HT1080 (cell line): ENCODE measurements around the gene STK35. TPM values are rescaled to one million over a fixed set of nuclear protein-coding genes. Genes with fewer than 3 reads are reported as not detected.
A peak's percentile ranks its signal among the peaks of the same experiment; 100 is the strongest.

Source experiments
- DNase-seq: peaks from one replicate; pipeline ENCODE4 v3.0.0-alpha.2; 2015; ENCODE audit warnings: low read depth
- polyA plus RNA-seq, 2 experiments: library from polyadenylated mRNA; depleted of rRNA; stranded (reverse); fragments of >200 nt; gene quantifications; 2 replicates each; pipeline ENCODE4 v1.2.3, GENCODE V29; 2015
- total RNA-seq: library from RNA; depleted of rRNA; stranded (reverse); fragments of >200 nt; shearing (Covaris generic); gene quantifications from 2 replicates; pipeline ENCODE4 v1.2.3, GENCODE V29; 2014; rRNA removed

The STK35 gene
- total RNA-seq = 9.6 and 12.9 TPM in 2 replicates
- 11.0 and 11.5 TPM in 2 replicates for polyA plus RNA-seq (2015; cell fraction: cytosol; rRNA removed)
- polyA plus RNA-seq (2015; cell fraction: nucleus; rRNA removed) = 13.7 and 14.9 TPM in 2 replicates

DNA sequence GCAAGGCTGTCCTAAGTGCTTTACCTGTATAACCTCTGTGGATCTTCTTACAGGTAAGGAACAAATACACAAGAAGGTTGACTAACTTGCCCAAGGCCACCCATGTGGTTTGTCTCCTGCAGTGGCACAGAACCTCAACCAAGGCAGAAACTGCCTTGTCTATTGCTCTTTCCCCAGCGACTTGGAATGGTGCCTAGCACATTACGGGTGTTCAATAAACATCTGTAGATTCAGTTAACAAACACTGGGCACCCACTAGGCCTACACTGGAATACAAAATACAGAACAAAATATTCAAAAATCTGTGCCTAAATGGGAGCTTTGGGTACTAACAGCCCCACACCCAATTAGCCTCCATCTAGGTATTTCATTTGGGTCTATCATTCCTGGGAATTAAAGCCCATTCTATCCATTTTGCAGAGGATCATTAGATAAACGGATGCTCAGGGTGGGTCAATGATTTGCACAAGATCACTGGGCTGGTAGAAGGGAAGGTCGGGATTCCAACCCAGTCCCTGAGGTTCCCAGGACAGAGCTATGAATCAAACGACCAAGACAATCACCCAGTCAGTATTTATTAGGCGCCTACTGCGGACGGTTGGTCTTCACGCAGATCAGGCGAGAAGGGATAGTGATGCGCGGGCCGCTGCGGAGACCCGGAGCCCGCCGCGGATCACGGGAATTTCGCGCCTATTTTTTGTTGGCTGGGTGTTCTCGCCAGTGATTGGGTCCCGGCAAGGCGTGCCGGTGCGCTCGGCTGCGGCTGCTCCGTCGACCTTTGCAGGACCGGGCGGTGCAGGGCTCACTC, at the start of gene STK35:
Gene STK35, plus strand, starts transcription at position 771 of the 808 bp plus-strand sequence. CDS start 55 bp downstream, outside the sequence.
- no peak for DNase-seq

- DNase-seq = no peak
Measured at GRCh38 chr20:2051946-2052345, 49.7 kb upstream of the STK35 start.

DNA sequence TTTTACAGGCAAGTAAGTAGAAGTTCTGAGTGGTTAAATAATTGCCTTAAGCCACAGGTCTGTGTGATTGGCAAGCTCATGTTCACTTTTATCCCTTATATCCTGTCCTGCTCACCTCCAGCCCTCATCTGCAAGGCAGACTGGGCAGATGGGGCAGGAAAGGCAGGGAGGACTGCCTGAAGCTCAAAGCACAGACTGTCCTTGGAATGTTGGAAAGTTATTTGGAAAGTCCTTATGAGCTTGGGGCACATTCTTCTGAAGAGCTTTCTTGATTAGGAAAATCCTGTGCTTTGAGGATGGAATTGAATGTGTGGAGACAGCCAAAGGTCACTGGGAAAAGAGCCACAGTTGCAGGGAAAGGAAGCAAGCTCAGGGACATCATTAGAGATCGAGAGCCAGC, 48.9 kb upstream of the STK35 start:
- no peak for DNase-seq

DNA sequence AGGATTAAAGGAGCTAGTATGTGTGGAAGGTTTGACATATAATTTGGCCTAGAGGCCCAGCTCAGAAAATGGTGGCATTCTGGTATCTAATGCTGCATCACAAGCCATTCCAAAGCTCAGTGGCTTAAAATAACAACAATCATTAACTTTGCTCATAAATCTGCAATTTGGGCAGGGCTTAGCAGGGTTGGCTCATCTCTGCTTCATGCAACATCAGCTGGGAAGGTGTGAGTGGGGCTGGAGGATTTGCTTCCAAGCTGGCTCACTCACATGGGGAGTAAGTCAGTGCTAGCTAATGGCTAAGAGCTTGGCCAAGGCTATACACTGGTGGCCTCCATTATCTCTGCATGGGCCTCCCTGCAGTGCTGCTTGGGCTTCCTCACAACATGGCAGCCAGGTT, 48.0 kb upstream of the STK35 start:
- no peak for DNase-seq

DNA sequence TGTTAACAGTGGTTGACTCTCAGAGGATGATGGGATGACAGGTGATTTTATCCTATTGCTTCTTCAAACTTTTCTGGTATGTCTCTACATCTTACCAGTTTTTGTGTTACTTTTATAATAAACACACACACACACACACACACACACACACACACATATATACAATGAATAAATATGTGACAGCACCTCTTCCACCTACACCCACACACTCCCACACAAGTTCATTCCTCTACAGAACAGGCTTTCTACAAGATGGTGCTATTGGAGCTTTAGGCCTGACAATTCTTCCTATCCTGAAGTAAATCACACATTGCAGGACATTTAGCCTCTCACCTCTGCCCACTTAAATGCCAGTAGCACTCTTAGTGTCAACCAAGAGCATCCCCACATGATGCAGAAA, 46.7 kb upstream of the STK35 start:
- DNase-seq = no peak

GRCh38 chr20:2059411-2059810, 42.2 kb upstream of the STK35 start:
- DNase-seq = no peak

GRCh38 chr20:2065099-2065498, 36.5 kb upstream of the STK35 start:
- no peak for DNase-seq

DNA sequence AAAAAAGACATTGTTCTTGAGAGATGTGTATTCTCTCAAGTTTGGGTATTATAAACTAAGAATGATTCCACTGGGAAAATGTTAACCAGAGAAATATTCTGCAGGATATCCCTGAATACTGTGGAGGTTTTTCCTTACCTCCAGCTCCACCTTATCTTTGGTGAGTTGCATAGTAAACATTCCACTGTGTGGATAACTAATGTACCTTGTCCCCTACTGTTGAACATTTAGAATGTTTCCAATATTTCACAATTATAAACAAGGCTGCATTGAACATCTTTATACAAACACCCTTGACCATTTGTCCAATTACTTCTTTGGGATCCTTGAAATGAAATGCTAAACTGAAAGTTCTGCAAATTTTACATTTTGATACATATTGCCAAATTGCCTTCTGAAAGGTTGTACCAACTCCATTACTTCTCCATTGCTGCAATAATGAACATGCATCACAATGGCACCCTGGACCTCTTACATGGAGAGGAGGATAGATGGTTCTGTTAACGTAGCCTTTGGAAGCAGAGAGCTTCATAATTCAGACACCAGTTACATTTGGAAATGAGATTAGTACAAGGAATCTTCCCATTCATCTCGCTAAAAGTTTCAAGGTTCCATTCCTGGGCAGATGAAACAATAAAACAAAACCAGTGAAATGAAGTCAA, 35.0 kb upstream of the STK35 start:
- no peak for DNase-seq

DNA sequence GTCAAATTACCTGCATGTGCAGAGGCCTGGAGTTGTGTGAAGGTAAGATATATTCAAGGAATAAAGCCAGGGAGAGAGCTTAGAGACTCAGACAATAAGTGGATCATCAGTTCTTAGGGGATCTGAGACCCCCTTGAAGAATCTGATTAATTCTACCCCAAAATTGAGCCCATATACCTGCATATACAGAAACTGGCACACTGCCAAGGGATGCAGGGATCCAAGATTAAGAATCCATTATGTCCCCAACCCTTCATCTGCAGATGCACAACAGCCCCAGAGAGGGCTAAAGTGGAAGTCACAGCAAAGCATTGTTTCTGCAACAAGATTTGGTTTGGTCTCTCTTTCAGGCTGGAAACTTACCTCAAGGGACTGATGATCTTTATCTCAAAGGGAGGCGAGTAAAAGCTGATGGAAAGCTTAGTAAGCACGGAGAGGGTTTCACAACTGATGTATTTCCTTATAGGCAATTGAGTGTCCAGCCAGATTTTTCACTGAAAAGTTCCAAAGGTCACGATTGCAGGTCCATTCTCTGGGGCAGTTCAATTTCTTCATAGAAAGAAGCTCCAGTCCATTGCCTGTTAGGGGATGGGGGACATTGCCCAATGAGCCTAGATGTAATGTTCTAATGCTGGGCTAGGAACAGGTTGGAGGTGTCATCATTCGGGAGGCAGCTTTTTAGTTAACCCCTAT, 20.9 kb upstream of the STK35 start:
- no peak for DNase-seq

GRCh38 chr20:2084703-2085102, 16.9 kb upstream of the STK35 start:
- no peak for DNase-seq

GRCh38 chr20:2086177-2086979, 15.2 kb upstream of the STK35 start:
- no peak for DNase-seq

GRCh38 chr20:2086980-2087377, 14.6 kb upstream of the STK35 start:
- no peak for DNase-seq

GRCh38 chr20:2088891-2089290, 12.7 kb upstream of the STK35 start:
- no peak for DNase-seq

GRCh38 chr20:2089447-2089846, 12.2 kb upstream of the STK35 start:
- DNase-seq = no peak

DNA sequence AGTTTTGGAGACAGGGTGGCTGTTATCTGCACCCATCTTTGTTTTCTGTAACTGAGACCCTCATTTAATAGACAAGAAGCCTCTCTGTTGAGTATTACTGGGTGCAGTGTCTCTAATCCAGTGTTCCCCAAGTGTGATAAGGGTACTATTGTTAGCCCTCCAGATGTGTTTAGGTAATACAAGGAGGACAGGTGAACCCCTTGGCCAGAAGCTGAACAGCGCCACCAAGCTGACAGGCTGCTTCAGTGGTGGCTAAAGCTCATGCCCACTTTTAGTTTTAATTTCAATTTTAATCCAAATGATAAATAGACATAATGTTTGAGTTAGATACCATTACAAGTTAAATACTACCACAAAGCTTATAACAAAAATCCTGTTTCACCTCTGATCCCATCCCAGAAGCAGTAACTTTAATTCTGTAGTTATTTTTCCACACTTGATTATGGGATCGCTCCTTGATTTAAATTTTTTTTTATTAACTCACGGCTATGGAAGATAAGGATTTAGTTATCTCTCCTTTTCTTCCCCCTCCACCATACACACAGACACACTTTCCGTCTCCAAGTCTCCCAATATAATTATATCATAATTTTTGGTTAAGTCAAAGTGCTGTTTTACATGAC, 8.4 kb upstream of the STK35 start:
- DNase-seq = no peak

GRCh38 chr20:2093883-2094282, 7.7 kb upstream of the STK35 start:
- DNase-seq = no peak

GRCh38 chr20:2101865-2102584, 398 bp downstream of the STK35 start:
- DNase-seq = peak; percentile 81

GRCh38 chr20:2102585-2103460, 1.2 kb downstream of the STK35 start:
- DNase-seq = peak; percentile 77
